Endothelial cell of umbilical vein (primary cell): ENCODE data around the gene KCNJ15. TPM values are rescaled to one million over a fixed set of nuclear protein-coding genes. Genes with fewer than 3 reads are reported as not detected.

ENCODE experiments used
- BruUV-seq: library from RNA; stranded (reverse); fragments of 400-500 nt; replicated peaks from 2 replicates; lab custom pipeline; 2021; lab: Mats Ljungman, UMichigan
- CTCF ChIA-PET: fragments of 300-600, 350-600 bp; sonication (Branson Sonifier 250); formaldehyde crosslinking; loops from one replicate; lab custom pipeline; 2021; ENCODE audit warnings: antibody characterized with exemption, inconsistent platforms; lab: Charles Lee
- POLR2A ChIA-PET: fragments of 300-600, 350-600 bp; sonication (Branson Sonifier 250); formaldehyde crosslinking; loops from one replicate; lab custom pipeline; 2021; ENCODE audit warnings: antibody characterized with exemption, inconsistent platforms; lab: Charles Lee
- DNase-seq: peaks from one replicate; pipeline ENCODE4 v3.0.0-alpha.2; 2011; ENCODE audit warnings: low read depth, low spot score
- FAIRE-seq: peaks from 2 replicates; lab custom pipeline; 2011; peaks lifted over from hg19 to GRCh38; lab: Jason Lieb, UNC
- H2AFZ ChIP-seq: 2 replicates; pipeline ENCODE4 v1.6.0; 2012; ENCODE audit warnings: low read depth, low read length, control low read depth, inconsistent platforms
- H3K27ac ChIP-seq: 2 replicates; pipeline ENCODE4 v1.5.1; 2011; ENCODE audit warnings: low read depth, mild to moderate bottlenecking, control low read depth, low read length, moderate library complexity; ENCODE audit not compliant: insufficient read depth
- H3K27me3 ChIP-seq, 2 experiments: 2 replicates each; pipeline versions ENCODE4 v1.6.0 to v1.6.1; 2011; ENCODE audit warnings: low read length in 2 of 2, mixed read lengths in 1 of 2; ENCODE audit not compliant: control insufficient read depth in 2 of 2, insufficient read depth in 2 of 2
- H3K36me3 ChIP-seq, 2 experiments: 2 replicates in 1 of 2; 3 replicates in 1 of 2; pipeline ENCODE4 v1.5.1; 2011; ENCODE audit warnings: low read length in 2 of 2, mild to moderate bottlenecking in 1 of 2, moderate library complexity in 1 of 2; ENCODE audit not compliant: control insufficient read depth in 2 of 2, insufficient read depth in 2 of 2; ENCODE audit errors: extremely low read depth in 1 of 2
- H3K4me1 ChIP-seq: 3 replicates; pipeline ENCODE4 v1.5.1; 2011; ENCODE audit warnings: mild to moderate bottlenecking, low read length; ENCODE audit not compliant: control insufficient read depth, insufficient read depth; ENCODE audit errors: extremely low read depth
- H3K4me2 ChIP-seq: 2 replicates; pipeline ENCODE4 v1.6.1; 2011; ENCODE audit warnings: low read length, control low read depth, mixed read lengths; ENCODE audit not compliant: insufficient read depth
- H3K4me3 ChIP-seq, 3 experiments: fragments of 200-600 bp in 1 of 3; sonication (generic), shearing (Covaris generic) in 1 of 3; replicated peaks in 1 of 3; 2 replicates each; pipeline ENCODE4 v1.5.1; 2011 to 2016; ENCODE audit warnings: control low read depth in 3 of 3, low read length in 3 of 3, mild to moderate bottlenecking in 2 of 3, inconsistent platforms in 1 of 3, low read depth in 1 of 3, moderate library complexity in 1 of 3; ENCODE audit not compliant: insufficient read depth in 1 of 3
- H3K79me2 ChIP-seq: 2 replicates; pipeline ENCODE4 v1.6.0; 2012; ENCODE audit warnings: low read length, inconsistent platforms; ENCODE audit not compliant: control insufficient read depth, insufficient read depth
- H3K9ac ChIP-seq: replicated peaks from 2 replicates; pipeline ENCODE3; 2011; ENCODE audit warnings: low read length, control low read depth; ENCODE audit not compliant: insufficient read depth; ENCODE audit errors: extremely low read depth
- H3K9me1 ChIP-seq: replicated peaks from 3 replicates; pipeline ENCODE4 v1.6.0; 2011; ENCODE audit warnings: mild to moderate bottlenecking, low read length; ENCODE audit not compliant: control insufficient read depth, insufficient read depth; ENCODE audit errors: extremely low read depth
- H3K9me3 ChIP-seq: replicated peaks from 2 replicates; pipeline ENCODE4 v1.5.1; 2012; ENCODE audit warnings: low read length, inconsistent platforms; ENCODE audit not compliant: control insufficient read depth, insufficient read depth
- H4K20me1 ChIP-seq: replicated peaks from 2 replicates; pipeline ENCODE3; 2011; ENCODE audit warnings: mild to moderate bottlenecking, low read length; ENCODE audit not compliant: control insufficient read depth, insufficient read depth; ENCODE audit errors: extremely low read depth
- EZH2 ChIP-seq: IDR thresholded peaks from 2 replicates; pipeline ENCODE4 v1.6.1; 2012; ENCODE audit warnings: borderline replicate concordance, low read depth, mild to moderate bottlenecking, moderate library complexity, low read length, inconsistent platforms; ENCODE audit not compliant: severe bottlenecking
- FOS ChIP-seq: IDR thresholded peaks from 2 replicates; pipeline ENCODE4 v1.6.1; 2011; ENCODE audit warnings: mild to moderate bottlenecking, low read length, moderate library complexity, borderline replicate concordance; ENCODE audit not compliant: insufficient read depth
- GATA2 ChIP-seq: IDR thresholded peaks from 2 replicates; pipeline ENCODE4 v1.7.0; 2011; ENCODE audit warnings: low read depth, mild to moderate bottlenecking, moderate library complexity, mixed read lengths, low read length; ENCODE audit not compliant: insufficient read length, insufficient read depth
- JUN ChIP-seq: IDR thresholded peaks from 2 replicates; pipeline ENCODE4 v1.6.1; 2011; ENCODE audit warnings: borderline replicate concordance, low read depth; ENCODE audit not compliant: insufficient read length, insufficient read depth
- MYC ChIP-seq: IDR thresholded peaks from one replicate; pipeline ENCODE4 v1.6.1; 2011; ENCODE audit warnings: mild to moderate bottlenecking, low read depth, low read length
- POLR2A ChIP-seq: IDR thresholded peaks from 2 replicates; pipeline ENCODE4 v1.6.1; 2012; ENCODE audit warnings: low read depth, mild to moderate bottlenecking, control low read depth, low read length
- POLR2AphosphoS5 ChIP-seq: IDR thresholded peaks from 2 replicates; pipeline ENCODE4 v1.6.1; 2012; ENCODE audit warnings: low read depth, mild to moderate bottlenecking, control low read depth, low read length, moderate library complexity; ENCODE audit not compliant: insufficient read depth
- dilution Hi-C: fragments of 300-500 bp; cut with MboI; formaldehyde crosslinking; loops from one replicate; pipeline ENCODE4 v1.15.0; 2019; ENCODE audit warnings: low sequenced_read_pairs; ENCODE audit not compliant: extremely low pct_ligation_motif_present
- intact Hi-C: fragments of 100-400 bp; cut with micrococcal nuclease; formaldehyde crosslinking; loops from one replicate; pipeline ENCODE4 v1.10.0; 2022
- polyA plus RNA-seq, 4 experiments: library from polyadenylated mRNA; depleted of rRNA in 3 of 4; stranded (reverse) in 3 of 4; unstranded in 1 of 4; fragments of >200 nt; gene quantifications; 2 replicates each; pipeline versions ENCODE4 v1.2.1 to v1.2.3, GENCODE V29; 2011 to 2012; ENCODE audit warnings: missing spikeins in 1 of 4
- total RNA-seq: library from RNA; stranded (reverse); gene quantifications from 2 replicates; pipeline ENCODE4 v1.2.3, GENCODE V29; 2021
- TF ChIP-seq, protein P1 (sequence below): IDR thresholded peaks from 2 replicates; pipeline ENCODE4 v1.6.1; 2011; ENCODE audit not compliant: insufficient read depth, insufficient read length
- TF ChIP-seq, protein P2 (sequence below), 2 donors: IDR thresholded peaks; 1 replicate in 1 of 2; 2 replicates in 1 of 2; pipeline ENCODE4 v1.5.1; 2011; ENCODE audit warnings: low read length in 2 of 2, mild to moderate bottlenecking in 2 of 2, moderate library complexity in 2 of 2, control low read depth in 1 of 2, inconsistent platforms in 1 of 2, low read depth in 1 of 2; ENCODE audit not compliant: insufficient read depth in 1 of 2; ENCODE audit errors: extremely low read depth in 1 of 2

Gene KCNJ15
- total and polyA plus RNA-seq, 2 donors (not counting 3 experiments of a cell fraction or from before 2014, with no cell fraction given): 1.4 to 1.5 TPM

DNA sequence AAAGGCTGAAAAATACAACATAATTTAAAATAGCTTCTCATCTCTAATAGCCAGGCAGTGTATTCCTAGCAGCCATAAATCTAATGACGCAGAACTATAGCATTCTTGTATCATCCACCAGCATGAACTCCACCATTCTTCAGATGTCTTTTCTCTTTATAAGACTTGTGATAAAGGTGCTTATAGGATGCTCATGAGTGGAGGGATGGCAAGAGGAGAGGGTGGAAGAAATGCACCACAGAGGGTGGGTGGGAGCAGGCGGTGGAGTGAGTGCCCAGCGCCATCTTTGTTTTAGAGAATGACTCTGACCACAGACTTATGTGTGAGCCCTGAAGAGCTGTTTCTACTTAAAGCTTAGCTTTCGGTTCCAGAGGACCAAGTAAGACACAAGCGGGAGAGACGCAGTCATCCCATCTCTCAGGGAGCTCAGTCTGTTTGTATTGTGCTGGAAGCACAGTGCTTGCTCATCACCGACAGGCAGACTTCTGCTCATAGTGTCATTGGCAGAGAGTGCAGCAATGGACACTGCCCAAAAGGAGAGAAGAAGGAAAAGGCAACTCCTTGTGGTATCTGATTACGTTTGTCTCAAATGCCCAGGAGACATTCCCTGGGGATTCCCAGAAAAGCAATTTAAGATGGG is 65.6 kb downstream of the KCNJ15 start:
- FAIRE-seq: no peak
- no TSS peak for BruUV-seq

More for the DNA sequence above, 65.6 kb downstream of the KCNJ15 start:
- H3K79me2 ChIP-seq: no peaks in the 10 kb centered on the region
- H3K36me3 ChIP-seq: no peaks in the 10 kb centered on the region
- H2AFZ ChIP-seq: no peak overlapping the region
- no peaks in the 10 kb centered on the region for H3K9me1 ChIP-seq
- no peak overlapping the region for H3K4me3 ChIP-seq
- H3K9ac ChIP-seq: no peak overlapping the region
- no peaks in the 10 kb centered on the region for H4K20me1 ChIP-seq
- DNase-seq: no peak
- ChIA-PET POLR2A (interaction anchor here (0.7 kb wide), 1 partner anchor 66 kb away, joined by 4 read pairs; no protein-coding TSS in a partner anchor), CTCF (interaction anchor here (1.0 to 2.1 kb wide), 2 partner anchors 11 to 30 kb away, joined by 3 to 6 read pairs; no protein-coding TSS in a partner anchor)
- H3K27me3 ChIP-seq: peaks cover 6 to 8% of the 10 kb centered on the region in 2 experiments
- H3K4me1 ChIP-seq: no peaks in the 10 kb centered on the region
- no peaks in the 10 kb centered on the region for H3K9me3 ChIP-seq
- TF ChIP-seq JUN (no peak), GATA2 (no peak), POLR2AphosphoS5 (no peak), EZH2 (no peak), POLR2A (no peak), MYC (no peak), FOS (no peak)
- TF ChIP-seq, protein P1, sequence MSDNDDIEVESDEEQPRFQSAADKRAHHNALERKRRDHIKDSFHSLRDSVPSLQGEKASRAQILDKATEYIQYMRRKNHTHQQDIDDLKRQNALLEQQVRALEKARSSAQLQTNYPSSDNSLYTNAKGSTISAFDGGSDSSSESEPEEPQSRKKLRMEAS: no peak
- TF ChIP-seq, protein P2, sequence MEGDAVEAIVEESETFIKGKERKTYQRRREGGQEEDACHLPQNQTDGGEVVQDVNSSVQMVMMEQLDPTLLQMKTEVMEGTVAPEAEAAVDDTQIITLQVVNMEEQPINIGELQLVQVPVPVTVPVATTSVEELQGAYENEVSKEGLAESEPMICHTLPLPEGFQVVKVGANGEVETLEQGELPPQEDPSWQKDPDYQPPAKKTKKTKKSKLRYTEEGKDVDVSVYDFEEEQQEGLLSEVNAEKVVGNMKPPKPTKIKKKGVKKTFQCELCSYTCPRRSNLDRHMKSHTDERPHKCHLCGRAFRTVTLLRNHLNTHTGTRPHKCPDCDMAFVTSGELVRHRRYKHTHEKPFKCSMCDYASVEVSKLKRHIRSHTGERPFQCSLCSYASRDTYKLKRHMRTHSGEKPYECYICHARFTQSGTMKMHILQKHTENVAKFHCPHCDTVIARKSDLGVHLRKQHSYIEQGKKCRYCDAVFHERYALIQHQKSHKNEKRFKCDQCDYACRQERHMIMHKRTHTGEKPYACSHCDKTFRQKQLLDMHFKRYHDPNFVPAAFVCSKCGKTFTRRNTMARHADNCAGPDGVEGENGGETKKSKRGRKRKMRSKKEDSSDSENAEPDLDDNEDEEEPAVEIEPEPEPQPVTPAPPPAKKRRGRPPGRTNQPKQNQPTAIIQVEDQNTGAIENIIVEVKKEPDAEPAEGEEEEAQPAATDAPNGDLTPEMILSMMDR (IDR thresholded peaks at IDR 0.05; ENCODE audit: extremely low read depth in 1 of 2, insufficient read depth in 1 of 2, low read depth in 1 of 2, low read length in 2 of 2): no peak
- dilution Hi-C loops (no loop called here), intact Hi-C loops (no loop called here)
- no peak overlapping the region for H3K27ac ChIP-seq
- H3K4me2 ChIP-seq: no peak overlapping the region
